Activated CD4-positive, alpha-beta memory T cell treated with anti-CD3 and anti-CD28 coated beads for 36 hours (primary cell): ENCODE measurements around the gene MTMR1. TPM values are rescaled to one million over a fixed set of nuclear protein-coding genes. Genes with fewer than 3 reads are reported as not detected.

Experiments
- CTCF ChIA-PET: fragments of 350-600 bp; sonication (Branson Sonifier 250); formaldehyde crosslinking; loops from one replicate; lab custom pipeline; 2021; ENCODE audit warnings: antibody characterized with exemption, inconsistent platforms; lab: Charles Lee
- POLR2A ChIA-PET: fragments of 350-600 bp; sonication (Branson Sonifier 250); formaldehyde crosslinking; loops from one replicate; lab custom pipeline; 2021; ENCODE audit warnings: antibody characterized with exemption; lab: Charles Lee
- DNase-seq: peaks from one replicate; pipeline ENCODE4 v3.0.0-alpha.2; 2020
- H3K27ac Mint-ChIP-seq: one replicate; pipeline ENCODE4 v1.8.0; 2021; ENCODE audit warnings: mixed read lengths
- H3K27me3 Mint-ChIP-seq: one replicate; pipeline ENCODE4 v1.8.0; 2021; ENCODE audit warnings: mixed read lengths
- H3K36me3 Mint-ChIP-seq: one replicate; pipeline ENCODE4 v1.8.0; 2021; ENCODE audit warnings: mixed read lengths
- H3K4me1 Mint-ChIP-seq: one replicate; pipeline ENCODE4 v1.8.0; 2021; ENCODE audit warnings: low read depth, mixed read lengths
- H3K4me3 Mint-ChIP-seq: one replicate; pipeline ENCODE4 v1.8.0; 2021; ENCODE audit warnings: mild to moderate bottlenecking, mixed read lengths
- H3K9me3 Mint-ChIP-seq: one replicate; pipeline ENCODE4 v1.8.0; 2021; ENCODE audit warnings: mixed read lengths
- intact Hi-C: fragments of 100-400 bp; cut with micrococcal nuclease; formaldehyde crosslinking; loops from one replicate; pipeline ENCODE4 v1.15.1; 2023
- total RNA-seq, 2 experiments: library from RNA; stranded (reverse); gene quantifications; one replicate each; pipeline ENCODE4 v1.2.3, GENCODE V29; 2021

The MTMR1 gene
- total RNA-seq, 2 experiments from 2014 or later: 43.2 to 44.4 TPM

DNA sequence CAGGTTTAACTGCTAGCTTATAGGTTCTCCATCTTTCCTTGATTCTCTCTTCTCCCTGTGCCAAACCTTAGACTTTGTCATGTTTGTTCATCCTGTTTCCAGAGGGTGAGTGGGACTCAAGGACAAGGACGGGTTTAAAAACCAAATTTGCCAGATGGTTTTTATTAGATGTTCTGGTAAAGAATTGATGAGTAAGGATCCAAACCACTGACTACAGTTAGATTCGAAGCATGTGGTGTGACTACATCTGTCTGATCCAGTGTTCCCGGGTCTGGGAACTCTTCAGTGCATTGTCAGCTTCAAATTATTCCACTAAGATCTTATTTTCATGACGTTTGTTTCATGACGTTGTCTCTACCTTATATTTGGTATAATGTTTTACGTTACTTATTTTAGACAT, 37.5 kb downstream of the MTMR1 start:
- POLR2A ChIA-PET: no interaction called here
- H3K27me3 Mint-ChIP-seq: no peaks in the 10 kb centered on the region
- intact Hi-C loops: loop anchor here (2.0 to 5.0 kb wide), 2 partner anchors 34 to 248 kb away; no protein-coding TSS in a partner anchor
- H3K9me3 Mint-ChIP-seq: no peaks in the 10 kb centered on the region
- H3K27ac Mint-ChIP-seq: no peak overlapping the region
- no peak for DNase-seq
- CTCF ChIA-PET: interaction anchor here (2.4 kb wide), 1 partner anchor 47 kb away, joined by 12 read pairs; no protein-coding TSS in a partner anchor
- peaks cover 36% of the 10 kb centered on the region for H3K36me3 Mint-ChIP-seq
- peaks cover 29% of the 10 kb centered on the region for H3K4me1 Mint-ChIP-seq
- no peak overlapping the region for H3K4me3 Mint-ChIP-seq

DNA sequence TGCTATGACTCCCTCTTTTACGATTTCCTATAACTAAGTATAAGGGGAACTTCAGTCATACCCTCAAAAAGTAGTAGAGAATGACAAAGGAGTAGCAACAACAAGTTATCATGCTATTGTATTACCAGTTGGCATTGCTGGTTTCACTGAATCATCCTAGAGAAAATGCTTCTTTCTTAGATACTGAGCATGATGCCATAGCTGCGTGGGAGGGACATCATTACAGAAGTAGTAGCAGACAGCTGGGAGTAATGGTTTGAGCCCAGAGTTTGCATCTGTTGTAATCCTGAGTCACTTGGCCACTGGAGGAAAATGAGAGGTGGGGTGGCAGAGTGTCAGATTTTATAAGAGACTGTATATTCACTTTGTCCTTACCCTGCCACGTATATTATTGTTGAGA, 38.6 kb downstream of the MTMR1 start:
- Mint-ChIP-seq H3K36me3 (peaks cover 36% of the 10 kb centered on the region), H3K27me3 (no peaks in the 10 kb centered on the region), H3K27ac (peak overlapping the region; percentile 15), H3K4me1 (peaks cover 35% of the 10 kb centered on the region), H3K4me3 (no peak overlapping the region), H3K9me3 (no peaks in the 10 kb centered on the region)
- DNase-seq: peak; percentile 79
- POLR2A ChIA-PET: interaction anchor here (1.3 kb wide), 1 partner anchor 156 kb away, joined by 3 read pairs; no protein-coding TSS in a partner anchor
- CTCF ChIA-PET: interaction anchor here (0.9 to 1.2 kb wide), 2 partner anchors 37 to 40 kb away, joined by 3 read pairs; no protein-coding TSS in a partner anchor
- intact Hi-C loops: loop anchor here (2.0 to 5.0 kb wide), 2 partner anchors 35 to 249 kb away; no protein-coding TSS in a partner anchor

DNA sequence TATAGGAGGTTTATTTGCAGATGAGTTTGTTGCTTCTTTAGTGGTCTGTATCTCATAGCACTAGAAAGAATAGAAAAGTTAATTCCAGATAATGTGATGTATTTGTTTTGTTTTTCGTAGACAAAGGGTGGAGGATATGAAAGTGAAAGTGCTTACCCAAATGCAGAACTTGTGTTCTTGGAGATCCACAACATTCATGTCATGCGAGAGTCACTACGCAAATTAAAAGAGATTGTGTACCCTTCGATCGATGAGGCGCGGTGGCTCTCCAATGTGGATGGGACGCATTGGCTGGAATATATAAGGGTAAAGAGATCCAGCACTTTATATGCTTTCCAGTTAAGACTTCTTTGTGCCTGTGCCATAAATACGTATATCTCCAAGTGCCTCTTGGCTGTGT, 43.3 kb downstream of the MTMR1 start:
- Mint-ChIP-seq H3K27ac (peak overlapping the region; percentile 51), H3K27me3 (no peaks in the 10 kb centered on the region), H3K4me3 (no peak overlapping the region), H3K9me3 (no peaks in the 10 kb centered on the region), H3K4me1 (peaks cover 30% of the 10 kb centered on the region), H3K36me3 (peaks cover 47% of the 10 kb centered on the region)
- ChIA-PET CTCF (no interaction called here), POLR2A (no interaction called here)
- DNase-seq: no peak
- intact Hi-C loops: no loop called here

DNA sequence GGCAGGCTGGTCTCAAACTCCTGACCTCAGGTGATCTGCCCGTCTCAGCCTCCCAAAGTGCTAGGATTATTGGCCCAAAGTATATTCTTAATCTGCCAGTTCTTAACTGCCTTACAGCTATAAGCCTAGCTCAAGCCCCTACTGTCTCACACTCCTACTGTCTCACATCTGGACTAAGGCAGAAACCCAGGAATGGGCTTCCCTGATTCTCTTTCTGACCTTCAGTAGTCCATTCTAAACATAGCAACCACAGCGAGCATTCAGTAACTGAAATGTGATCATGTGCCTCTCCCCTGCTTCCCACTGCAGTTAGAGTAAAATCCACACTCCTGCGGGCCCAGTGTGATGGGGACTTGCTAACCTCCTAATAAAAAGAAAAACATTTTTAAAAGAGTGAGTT, 58.9 kb downstream of the MTMR1 start:
- CTCF ChIA-PET: no interaction called here
- intact Hi-C loops: no loop called here
- DNase-seq: no peak
- Mint-ChIP-seq H3K27me3 (no peaks in the 10 kb centered on the region), H3K9me3 (no peaks in the 10 kb centered on the region), H3K4me3 (no peak overlapping the region), H3K36me3 (peaks cover 4% of the 10 kb centered on the region), H3K27ac (no peak overlapping the region), H3K4me1 (no peaks in the 10 kb centered on the region)
- POLR2A ChIA-PET: no interaction called here

- H3K27ac Mint-ChIP-seq: no peak overlapping the region
- H3K27me3 Mint-ChIP-seq: no peaks in the 10 kb centered on the region
- no peaks in the 10 kb centered on the region for H3K9me3 Mint-ChIP-seq
- no peaks in the 10 kb centered on the region for H3K4me1 Mint-ChIP-seq
- peaks cover 4% of the 10 kb centered on the region for H3K36me3 Mint-ChIP-seq
- no peak for DNase-seq
- ChIA-PET POLR2A (no interaction called here), CTCF (no interaction called here)
- H3K4me3 Mint-ChIP-seq: no peak overlapping the region
- intact Hi-C loops: no loop called here
Observed at GRCh38 chrX:150753357-150753756, 60.2 kb downstream of the MTMR1 start.

DNA sequence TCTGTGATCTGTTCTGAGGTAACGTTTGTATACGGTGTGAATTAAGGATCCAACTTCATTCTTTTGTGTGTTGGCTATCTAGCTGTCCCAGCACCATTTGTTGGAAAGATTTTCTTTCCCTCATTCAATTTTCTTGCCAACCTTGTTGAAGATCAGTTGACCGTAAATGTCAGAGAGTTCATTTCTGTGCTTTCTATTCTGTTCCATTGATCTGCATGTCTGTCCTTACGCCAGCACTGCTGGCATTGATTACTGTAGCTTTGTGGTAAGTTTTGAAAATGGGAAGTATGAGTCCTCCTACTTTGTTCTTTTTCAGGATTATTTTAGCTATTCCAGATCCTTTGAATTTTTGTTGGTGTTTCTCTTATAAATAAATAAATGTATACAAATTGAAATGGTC, 60.8 kb downstream of the MTMR1 start:
- CTCF ChIA-PET: interaction anchor here (1.9 kb wide), 1 partner anchor 18 kb away, joined by 5 read pairs; no protein-coding TSS in a partner anchor

GRCh38 chrX:150757371-150757770, 64.2 kb downstream of the MTMR1 start:
- Mint-ChIP-seq H3K4me3 (no peak overlapping the region), H3K36me3 (peaks cover 7% of the 10 kb centered on the region), H3K9me3 (no peaks in the 10 kb centered on the region), H3K27me3 (no peaks in the 10 kb centered on the region), H3K27ac (no peak overlapping the region), H3K4me1 (no peaks in the 10 kb centered on the region)
- ChIA-PET CTCF (no interaction called here), POLR2A (no interaction called here)
- intact Hi-C loops: no loop called here
- no peak for DNase-seq

More for the DNA sequence above, 60.8 kb downstream of the MTMR1 start:
- H3K36me3 Mint-ChIP-seq: peaks cover 7% of the 10 kb centered on the region
- intact Hi-C loops: no loop called here
- no peaks in the 10 kb centered on the region for H3K9me3 Mint-ChIP-seq
- H3K27ac Mint-ChIP-seq: no peak overlapping the region
- POLR2A ChIA-PET: no interaction called here
- H3K4me1 Mint-ChIP-seq: no peaks in the 10 kb centered on the region
- no peaks in the 10 kb centered on the region for H3K27me3 Mint-ChIP-seq
- no peak overlapping the region for H3K4me3 Mint-ChIP-seq
- no peak for DNase-seq

DNA sequence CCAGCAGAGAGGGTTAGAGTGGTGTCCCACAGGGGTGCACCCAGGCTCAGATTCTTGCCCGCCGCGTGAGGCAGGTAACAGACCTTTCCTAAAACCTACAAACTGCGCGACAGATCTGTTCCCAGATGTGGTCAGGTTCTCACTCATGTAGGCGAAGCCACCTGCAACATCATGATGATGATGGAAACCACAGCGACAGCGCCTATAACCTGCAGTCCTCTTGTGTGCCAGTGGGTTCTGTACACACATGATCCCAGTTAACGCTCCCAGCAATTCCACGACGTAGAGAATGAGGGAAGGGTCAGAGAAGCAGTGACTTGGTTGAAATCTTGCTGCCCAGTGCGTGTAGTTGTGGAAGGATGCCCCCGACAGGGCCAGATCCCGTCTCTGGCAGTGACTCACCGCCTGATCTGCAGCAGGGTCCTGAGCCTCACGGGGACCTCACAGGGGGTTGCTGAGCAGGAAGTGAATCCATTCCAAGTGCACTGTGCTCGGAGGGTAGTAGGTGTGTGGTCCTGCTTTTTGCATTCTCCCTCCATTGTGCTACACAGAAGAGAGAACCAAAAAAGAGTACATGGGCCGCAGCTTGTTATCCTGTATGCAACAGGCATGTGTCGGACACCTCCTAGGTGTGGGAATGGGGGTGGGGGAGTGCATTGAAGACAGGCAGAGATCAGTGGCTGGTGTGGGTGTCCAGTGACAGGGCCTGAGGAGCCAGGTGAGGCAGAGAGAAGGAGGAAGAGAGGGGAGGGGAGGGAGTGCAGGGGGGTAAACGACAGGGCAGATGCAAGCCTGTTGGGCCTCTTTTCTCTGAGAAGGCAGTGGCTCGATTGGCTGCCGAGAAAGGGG, 66.6 kb downstream of the MTMR1 start:
- H3K9me3 Mint-ChIP-seq: no peaks in the 10 kb centered on the region
- intact Hi-C loops: no loop called here
- no peaks in the 10 kb centered on the region for H3K4me1 Mint-ChIP-seq
- H3K27me3 Mint-ChIP-seq: no peaks in the 10 kb centered on the region
- ChIA-PET CTCF (no interaction called here), POLR2A (no interaction called here)
- H3K4me3 Mint-ChIP-seq: no peak overlapping the region
- peaks cover 7% of the 10 kb centered on the region for H3K36me3 Mint-ChIP-seq
- H3K27ac Mint-ChIP-seq: no peak overlapping the region
- DNase-seq: no peak

DNA sequence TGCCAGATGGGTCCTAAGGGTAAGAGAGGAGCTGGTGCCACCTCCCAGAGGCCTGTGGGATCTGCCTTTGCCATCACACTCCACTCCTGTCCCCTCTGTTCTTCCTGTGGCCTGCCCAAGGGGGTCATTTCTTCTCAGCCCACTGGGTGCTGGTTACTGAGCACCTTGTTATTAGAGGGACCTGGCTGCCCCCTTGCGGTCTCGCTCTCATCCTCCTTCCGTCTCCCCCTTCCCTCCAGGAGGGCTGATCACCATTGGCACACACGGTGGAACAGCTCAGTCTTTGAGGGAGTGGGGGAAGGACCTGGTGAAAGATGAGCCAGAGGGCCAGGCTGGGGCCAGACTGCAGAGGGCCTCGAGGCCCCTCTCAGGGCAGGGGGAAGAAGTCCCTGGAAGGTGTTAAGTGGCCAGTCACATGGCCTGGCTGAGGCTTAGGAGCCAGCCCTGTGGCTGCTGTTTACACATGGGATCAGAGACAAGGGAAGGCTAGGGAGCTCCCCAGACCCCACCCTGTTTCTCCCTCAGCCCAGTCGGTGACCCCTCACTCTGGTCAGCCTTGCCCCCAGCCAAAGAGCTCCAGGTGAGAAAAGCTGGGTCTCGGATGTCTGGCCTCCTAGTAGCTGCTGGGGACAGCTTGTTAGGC, 68.1 kb downstream of the MTMR1 start:
- intact Hi-C loops: no loop called here
- POLR2A ChIA-PET: no interaction called here
- Mint-ChIP-seq H3K27me3 (no peaks in the 10 kb centered on the region), H3K36me3 (peaks cover 7% of the 10 kb centered on the region), H3K9me3 (no peaks in the 10 kb centered on the region), H3K4me1 (no peaks in the 10 kb centered on the region), H3K27ac (no peak overlapping the region), H3K4me3 (no peak overlapping the region)
- CTCF ChIA-PET: interaction anchor here (1.4 to 2.3 kb wide), 2 partner anchors 11 to 13 kb away, joined by 5 to 9 read pairs; no protein-coding TSS in a partner anchor
- no peak for DNase-seq

- ChIA-PET CTCF (interaction anchor here (1.4 to 2.3 kb wide), 2 partner anchors 10 to 13 kb away, joined by 5 to 9 read pairs; no protein-coding TSS in a partner anchor), POLR2A (no interaction called here)
- no peak for DNase-seq
- Mint-ChIP-seq H3K27me3 (no peaks in the 10 kb centered on the region), H3K4me1 (no peaks in the 10 kb centered on the region), H3K4me3 (no peak overlapping the region), H3K36me3 (peaks cover 7% of the 10 kb centered on the region), H3K27ac (no peak overlapping the region), H3K9me3 (no peaks in the 10 kb centered on the region)
- intact Hi-C loops: no loop called here
Observed at GRCh38 chrX:150761819-150762216, 68.6 kb downstream of the MTMR1 start.

- Mint-ChIP-seq H3K27ac (no peak overlapping the region), H3K4me3 (no peak overlapping the region), H3K9me3 (no peaks in the 10 kb centered on the region), H3K4me1 (peaks cover 4% of the 10 kb centered on the region), H3K27me3 (no peaks in the 10 kb centered on the region), H3K36me3 (peaks cover 5% of the 10 kb centered on the region)
- intact Hi-C loops: no loop called here
- CTCF ChIA-PET: interaction anchor here (2.3 kb wide), 1 partner anchor 9 kb away, joined by 9 read pairs; no protein-coding TSS in a partner anchor
- DNase-seq: no peak
- POLR2A ChIA-PET: no interaction called here
Observed at GRCh38 chrX:150762258-150763165, 69.3 kb downstream of the MTMR1 start.
